HG02884 (cell line): Measurements from ENCODE around the gene P4HA3.

Experiments used
- ATAC-seq: cut with Tn5 transposase; IDR thresholded peaks from one replicate; pipeline ENCODE4 v1.9.1; 2021; ENCODE audit warnings: mild to moderate bottlenecking, moderate library complexity; ENCODE audit not compliant: unreplicated experiment

The P4HA3 gene

GRCh38 chr11:74318241-74318932, 6.9 kb upstream of the P4HA3 start:
- no peak for ATAC-seq

GRCh38 chr11:74316772-74317505, 5.5 kb upstream of the P4HA3 start:
- no peak for ATAC-seq

GRCh38 chr11:74312326-74312725, 886 bp upstream of the P4HA3 start:
- no peak for ATAC-seq

- no peak for ATAC-seq
These were observed 583 bp downstream of the P4HA3 start for GRCh38 chr11:74310857-74311256.

- ATAC-seq = no peak
These were observed 4.0 kb downstream of the P4HA3 start for GRCh38 chr11:74307434-74307833.

GRCh38 chr11:74306435-74307175, 4.8 kb downstream of the P4HA3 start:
- no peak for ATAC-seq

- no peak for ATAC-seq
These were observed 12.4 kb downstream of the P4HA3 start for GRCh38 chr11:74299015-74299414.

- no peak for ATAC-seq
These were observed 14.0 kb downstream of the P4HA3 start for GRCh38 chr11:74297484-74297883.

GRCh38 chr11:74288911-74289310, 22.5 kb downstream of the P4HA3 start:
- no peak for ATAC-seq

- ATAC-seq = no peak
These were observed 23.3 kb downstream of the P4HA3 start for GRCh38 chr11:74288161-74288560.

- ATAC-seq = no peak
These were observed 27.0 kb downstream of the P4HA3 start for GRCh38 chr11:74284466-74284865.

- ATAC-seq = no peak
These were observed 27.8 kb downstream of the P4HA3 start for GRCh38 chr11:74283580-74284180.

GRCh38 chr11:74282914-74283371, 28.5 kb downstream of the P4HA3 start:
- no peak for ATAC-seq

- ATAC-seq = no peak
These were observed 29.0 kb downstream of the P4HA3 start for GRCh38 chr11:74282421-74282820.

GRCh38 chr11:74280494-74280893, 30.9 kb downstream of the P4HA3 start:
- no peak for ATAC-seq

GRCh38 chr11:74279256-74279655, 32.2 kb downstream of the P4HA3 start:
- ATAC-seq = no peak

GRCh38 chr11:74278721-74279161, 32.7 kb downstream of the P4HA3 start:
- ATAC-seq = no peak

- no peak for ATAC-seq
These were observed 33.3 kb downstream of the P4HA3 start for GRCh38 chr11:74278103-74278502.

- ATAC-seq = no peak
These were observed 34.9 kb downstream of the P4HA3 start for GRCh38 chr11:74276581-74276980.

GRCh38 chr11:74272276-74272675, 39.2 kb downstream of the P4HA3 start:
- no peak for ATAC-seq

- ATAC-seq = no peak
These were observed 42.2 kb downstream of the P4HA3 start for GRCh38 chr11:74269161-74269811.
